ENCODE data around the gene PRX. TPM values are rescaled to one million over a fixed set of nuclear protein-coding genes. Genes with fewer than 3 reads are reported as not detected.
A peak's percentile ranks its signal among the peaks of the same experiment; 100 is the strongest.

Gene PRX
- total and polyA plus RNA-seq, 9 of the 15 experiments (the other 6 are each of a cell fraction or from before 2014, with no cell fraction given): 0.65 to 3.5 (median 1.7) TPM; not detected in 2

GRCh38 chr19:40370997-40371801 is 42.0 kb downstream of the PRX start (continued):
- peak; percentile 42 for TF ChIP-seq GTF3C2 (IDR thresholded peaks at IDR 0.05; ENCODE audit: borderline replicate concordance, extremely low read depth, insufficient read length)
- no peak for TF ChIP-seq HNRNPUL1 (IDR thresholded peaks at IDR 0.05; ENCODE audit: low read length)
- 0 out of 2 replicates have a peak, but pooled peaks have one; percentile 49 for TF ChIP-seq SP1 (CRISPR knock-in tag; IDR thresholded peaks at IDR 0.05)
- peak; percentile 78 for TF ChIP-seq CBFA2T2 (conservative IDR thresholded peaks at IDR 0.05)
- TF ChIP-seq ZNF695 (CRISPR knock-in tag; IDR thresholded peaks at IDR 0.05): no peak
- TF ChIP-seq NEUROD1 (IDR thresholded peaks at IDR 0.05; ENCODE audit: borderline replicate concordance, low read depth, low read length, partially characterized antibody): no peak
- no peak for TF ChIP-seq SREBF2 (CRISPR knock-in tag; IDR thresholded peaks at IDR 0.05)
- TF ChIP-seq MAFK (IDR thresholded peaks at IDR 0.05; ENCODE audit: low read length): peak; percentile 71; the same call in 1 of the 2 replicates
- TF ChIP-seq E2F4 (CRISPR knock-in tag; IDR thresholded peaks at IDR 0.05; ENCODE audit: low read depth): no peak
- no peak for TF ChIP-seq GTF2A2 (tag; IDR thresholded peaks at IDR 0.05)
- TF ChIP-seq ZNF717 (CRISPR knock-in tag; IDR thresholded peaks at IDR 0.05): no peak
- peak; percentile 85 for TF ChIP-seq SMARCA5 (IDR thresholded peaks at IDR 0.05)
- no peak for TF ChIP-seq PPARD (CRISPR knock-in tag; IDR thresholded peaks at IDR 0.05)
- 0 out of 4 replicates have a peak, but pooled peaks of 1 of the 2 experiments have one; percentile 34 for TF ChIP-seq HDAC1 (IDR thresholded peaks at IDR 0.05)
- TF ChIP-seq, protein P1, sequence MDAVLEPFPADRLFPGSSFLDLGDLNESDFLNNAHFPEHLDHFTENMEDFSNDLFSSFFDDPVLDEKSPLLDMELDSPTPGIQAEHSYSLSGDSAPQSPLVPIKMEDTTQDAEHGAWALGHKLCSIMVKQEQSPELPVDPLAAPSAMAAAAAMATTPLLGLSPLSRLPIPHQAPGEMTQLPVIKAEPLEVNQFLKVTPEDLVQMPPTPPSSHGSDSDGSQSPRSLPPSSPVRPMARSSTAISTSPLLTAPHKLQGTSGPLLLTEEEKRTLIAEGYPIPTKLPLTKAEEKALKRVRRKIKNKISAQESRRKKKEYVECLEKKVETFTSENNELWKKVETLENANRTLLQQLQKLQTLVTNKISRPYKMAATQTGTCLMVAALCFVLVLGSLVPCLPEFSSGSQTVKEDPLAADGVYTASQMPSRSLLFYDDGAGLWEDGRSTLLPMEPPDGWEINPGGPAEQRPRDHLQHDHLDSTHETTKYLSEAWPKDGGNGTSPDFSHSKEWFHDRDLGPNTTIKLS (IDR thresholded peaks at IDR 0.05; ENCODE audit: borderline replicate concordance, low read depth): no peak
- TF ChIP-seq, protein P2, sequence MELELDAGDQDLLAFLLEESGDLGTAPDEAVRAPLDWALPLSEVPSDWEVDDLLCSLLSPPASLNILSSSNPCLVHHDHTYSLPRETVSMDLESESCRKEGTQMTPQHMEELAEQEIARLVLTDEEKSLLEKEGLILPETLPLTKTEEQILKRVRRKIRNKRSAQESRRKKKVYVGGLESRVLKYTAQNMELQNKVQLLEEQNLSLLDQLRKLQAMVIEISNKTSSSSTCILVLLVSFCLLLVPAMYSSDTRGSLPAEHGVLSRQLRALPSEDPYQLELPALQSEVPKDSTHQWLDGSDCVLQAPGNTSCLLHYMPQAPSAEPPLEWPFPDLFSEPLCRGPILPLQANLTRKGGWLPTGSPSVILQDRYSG (tag; conservative IDR thresholded peaks at IDR 0.05; ENCODE audit: low read depth): no peak
- no peak for TF ChIP-seq HNRNPH1 (optimal IDR thresholded peaks at IDR 0.05; ENCODE audit: low read depth, low read length)
- TF ChIP-seq TRIM25 (IDR thresholded peaks at IDR 0.05; ENCODE audit: borderline replicate concordance): no peak
